GDM1 (cell line): Measurements from ENCODE around the gene PPM1N.

Source experiments
- DNase-seq: peaks from one replicate; lab custom pipeline; 2025; lab: John Stamatoyannopoulos, UW

PPM1N gene

GRCh38 chr19:45492137-45492626, 6.1 kb upstream of the PPM1N start:
- DNase-seq = no peak

DNA sequence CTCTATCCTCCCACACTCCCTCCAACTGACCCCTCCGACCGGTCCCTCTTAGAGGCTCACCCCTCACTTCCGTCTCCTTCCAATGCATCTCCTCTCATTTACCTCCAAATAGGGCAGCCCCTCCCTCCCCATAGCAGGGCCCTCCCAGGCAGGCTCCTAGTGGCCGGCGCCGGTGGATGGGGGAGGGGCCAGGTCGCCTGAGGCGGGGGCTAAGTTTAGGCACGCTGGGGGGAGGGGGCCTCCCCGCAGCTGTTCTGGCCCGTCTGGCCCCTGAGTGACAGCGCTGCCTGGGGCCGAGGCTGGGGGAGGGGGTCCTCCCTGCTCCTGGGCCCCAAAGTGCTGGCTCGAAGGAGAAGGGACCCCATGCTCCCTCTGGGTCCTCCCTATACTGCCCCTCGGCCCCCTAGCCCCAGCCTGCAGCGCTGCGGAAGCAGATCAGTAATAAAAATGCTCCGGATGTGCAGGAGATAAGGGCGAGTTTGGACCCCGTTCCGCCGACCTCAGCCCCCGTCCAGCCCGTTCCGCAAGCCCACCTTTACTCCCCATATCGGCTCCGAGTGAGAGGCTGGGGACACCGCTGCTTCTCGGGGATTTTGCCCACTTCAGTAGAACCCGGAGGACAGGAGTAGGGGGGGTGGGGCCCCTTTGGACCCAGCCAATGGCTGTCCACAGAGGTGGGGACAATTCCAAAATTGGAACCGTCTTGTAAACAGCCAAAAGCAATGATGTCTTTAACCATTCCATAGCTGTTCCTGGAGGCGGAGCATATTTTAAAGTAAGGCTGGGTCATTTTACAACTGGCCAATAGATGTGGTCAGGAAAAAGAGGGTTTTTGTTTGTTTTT, 5.4 kb upstream of the PPM1N start:
- DNase-seq = peak; percentile 72

GRCh38 chr19:45494261-45494916, 3.9 kb upstream of the PPM1N start:
- DNase-seq = no peak

- DNase-seq = no peak
These were observed 3.1 kb upstream of the PPM1N start for GRCh38 chr19:45495178-45495577.

- no peak for DNase-seq
These were observed 1.8 kb upstream of the PPM1N start for GRCh38 chr19:45496349-45496953.

DNA sequence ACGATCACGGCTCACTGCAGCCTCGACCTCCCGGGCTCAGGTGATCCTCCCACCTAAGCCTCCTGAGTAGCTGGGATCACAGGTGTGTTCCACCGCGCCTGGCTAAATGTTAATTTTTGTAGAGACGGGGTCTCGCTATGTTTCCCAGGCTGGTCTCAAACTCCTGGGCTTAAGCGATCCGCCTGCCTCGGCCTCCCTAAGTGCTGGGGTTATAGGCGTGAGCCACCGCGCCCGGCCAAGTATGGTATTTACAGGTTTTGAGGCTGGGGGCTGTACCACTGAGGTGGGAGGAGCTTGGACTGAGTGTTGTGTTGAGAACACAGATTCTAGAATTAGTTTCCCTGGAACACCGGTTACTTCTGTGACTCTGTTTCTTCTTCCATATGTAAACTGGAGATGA, 452 bp upstream of the PPM1N start:
- no peak for DNase-seq

- no peak for DNase-seq
These were observed 1.2 kb downstream of the PPM1N start for GRCh38 chr19:45499196-45500180.

GRCh38 chr19:45500918-45501729, 2.9 kb downstream of the PPM1N start:
- no peak for DNase-seq

GRCh38 chr19:45501730-45502014, 3.4 kb downstream of the PPM1N start:
- no peak for DNase-seq

DNA sequence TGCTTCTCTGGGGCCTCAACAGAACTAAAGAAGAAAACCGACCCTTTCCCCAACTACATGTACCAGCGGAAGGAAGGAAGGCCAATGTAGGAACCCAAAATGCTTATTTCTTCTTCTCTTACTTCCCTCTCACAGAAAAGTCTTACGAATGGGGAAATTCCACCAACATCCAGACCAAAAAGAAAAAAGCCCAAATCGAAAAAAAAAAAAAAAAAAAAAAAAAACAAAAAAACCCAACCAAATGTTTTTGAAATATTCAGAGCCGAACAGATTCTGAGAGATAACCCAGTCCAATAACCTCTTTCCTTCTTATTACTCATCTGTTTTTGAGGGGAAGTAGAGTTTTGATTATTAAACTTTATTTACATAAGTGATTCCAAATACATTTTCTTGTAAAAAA, 3.9 kb downstream of the PPM1N start:
- no peak for DNase-seq

DNA sequence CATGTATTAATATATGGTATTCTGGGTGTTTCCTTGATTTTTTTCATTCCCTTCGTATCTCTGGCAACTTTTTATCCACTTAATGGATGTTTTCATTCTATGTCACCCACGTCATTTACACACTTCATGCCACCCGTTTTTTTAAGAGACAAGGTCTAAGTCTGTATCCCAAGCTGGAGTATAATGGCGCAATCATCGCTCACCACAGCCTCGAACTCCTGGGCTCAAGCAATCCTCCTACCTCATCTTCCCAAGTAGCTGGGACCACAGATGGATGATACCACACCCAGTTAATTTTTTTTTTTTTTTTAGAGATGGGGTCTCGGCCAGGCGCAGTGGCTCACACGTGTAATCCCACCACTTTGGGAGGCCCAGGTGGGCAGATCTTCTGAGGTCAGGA, 5.7 kb downstream of the PPM1N start:
- no peak for DNase-seq

DNA sequence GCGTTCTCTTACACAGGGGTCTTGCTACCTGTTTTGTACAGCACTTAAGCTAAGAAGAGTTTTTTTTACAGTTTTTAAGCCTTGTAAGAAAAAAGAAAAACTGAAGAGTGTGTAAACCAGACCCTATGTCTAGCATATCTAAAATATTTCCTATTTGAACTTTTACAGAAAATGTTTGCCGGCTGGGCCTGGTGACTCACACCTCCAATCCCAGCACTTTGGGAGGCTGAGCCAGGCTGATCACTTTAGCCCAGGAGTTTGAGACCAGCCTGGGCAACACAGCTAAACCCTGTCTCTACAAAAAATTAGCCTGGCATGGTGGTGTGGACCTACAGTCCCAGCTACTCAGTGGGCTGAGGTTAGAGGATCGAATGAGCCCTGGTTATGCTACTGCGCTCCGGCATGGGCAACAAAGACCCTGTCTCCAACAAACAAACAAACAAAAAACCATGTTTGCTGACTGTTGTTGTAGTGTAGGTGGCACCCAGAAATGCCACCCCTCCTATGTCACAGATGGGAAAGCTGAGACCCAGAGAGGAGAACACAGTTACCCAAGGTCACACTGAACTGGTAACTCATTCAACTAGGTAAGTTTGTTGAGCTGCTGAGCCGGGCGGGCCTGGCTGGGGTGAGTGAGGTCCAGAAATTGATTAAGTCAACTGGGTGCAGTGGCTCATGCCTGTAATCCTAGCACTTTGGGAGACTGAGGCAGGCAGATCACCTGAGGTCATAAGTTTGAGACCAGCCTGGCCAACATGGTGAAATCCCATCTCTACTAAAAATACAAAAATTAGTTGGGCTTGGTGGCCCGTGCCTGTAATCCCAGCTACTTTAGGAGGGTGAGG, 7.1 kb downstream of the PPM1N start:
- no peak for DNase-seq

DNA sequence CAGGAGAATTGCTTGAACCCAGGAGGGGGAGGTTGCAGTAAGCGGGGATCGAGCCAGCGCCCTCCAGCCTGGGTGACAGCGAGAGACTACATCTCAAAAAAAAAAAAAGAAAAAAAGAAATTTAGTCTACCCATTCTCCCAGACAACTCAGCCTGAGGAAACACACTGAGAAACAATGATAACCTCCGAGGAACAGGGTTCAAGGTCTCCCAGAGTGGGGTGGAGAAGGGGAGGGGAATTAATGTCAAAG, 7.7 kb downstream of the PPM1N start:
- DNase-seq = no peak

- peak; percentile 85 for DNase-seq
These were observed 8.2 kb downstream of the PPM1N start for GRCh38 chr19:45506246-45506988.

GRCh38 chr19:45506989-45507871, 9.0 kb downstream of the PPM1N start, which contains the start of gene VASP:
VASP (plus strand) TSS chr19:45507479; CDS start chr19:45507772, 293 bp downstream.
- peak; percentile 86 for DNase-seq

GRCh38 chr19:45507872-45508416, 9.7 kb downstream of the PPM1N start:
- no peak for DNase-seq

DNA sequence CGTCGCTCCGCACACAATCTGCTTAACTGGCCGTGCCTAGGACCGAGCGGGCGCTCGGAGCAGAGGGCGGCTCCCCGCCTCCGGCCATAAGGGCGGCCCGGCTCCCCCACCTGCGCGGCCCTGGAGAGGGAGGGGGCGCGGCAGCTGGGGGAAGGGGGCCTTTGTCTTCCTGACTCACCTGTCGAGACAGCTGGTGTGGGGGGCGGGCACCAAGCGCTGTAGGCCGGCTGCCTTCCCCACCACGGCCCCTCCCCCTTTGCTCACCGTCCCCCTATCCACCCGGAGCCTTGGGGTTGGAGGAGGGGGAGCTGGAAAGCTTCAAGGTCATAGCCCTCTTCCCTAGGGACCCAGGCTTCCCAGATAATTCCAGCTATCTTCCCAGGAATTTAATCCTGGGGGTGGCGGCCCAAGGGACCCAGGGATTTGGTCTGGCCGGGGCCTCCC, 10.2 kb downstream of the PPM1N start:
- no peak for DNase-seq
